GM12875 (cell line): ENCODE results near the gene BTBD2.

Experiments
- H3K4me3 ChIP-seq: one replicate; pipeline ENCODE4 v1.5.1; 2011; ENCODE audit warnings: low read depth, low read length, control low read depth
- TF ChIP-seq, protein P1 (sequence below): IDR thresholded peaks from 2 replicates; pipeline ENCODE4 v1.5.1; 2011; ENCODE audit warnings: low read depth, mild to moderate bottlenecking, control low read depth, inconsistent platforms, low read length, moderate library complexity, borderline replicate concordance; ENCODE audit not compliant: insufficient read depth

BTBD2 gene

DNA sequence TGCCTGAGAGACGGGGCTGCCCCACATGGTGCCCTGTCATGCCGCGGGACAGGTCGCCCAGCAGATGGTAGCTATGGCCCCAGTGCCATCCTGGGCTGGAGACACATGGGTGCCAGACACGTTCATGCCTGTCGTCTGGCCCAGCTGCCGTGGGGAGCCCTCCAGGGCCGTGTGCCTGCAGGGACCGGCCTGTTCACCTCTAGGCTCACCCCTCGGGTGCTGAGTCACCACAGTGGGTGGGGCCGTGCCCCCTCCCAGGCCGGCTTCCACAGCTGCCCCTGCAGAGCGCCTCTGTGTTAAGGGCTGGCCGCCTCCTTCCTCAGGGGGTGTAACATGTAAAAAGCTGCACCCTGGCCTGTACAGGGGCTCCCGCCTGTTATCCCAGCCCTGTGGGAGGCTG is 38.4 kb downstream of the BTBD2 start:
- TF ChIP-seq, protein P1, sequence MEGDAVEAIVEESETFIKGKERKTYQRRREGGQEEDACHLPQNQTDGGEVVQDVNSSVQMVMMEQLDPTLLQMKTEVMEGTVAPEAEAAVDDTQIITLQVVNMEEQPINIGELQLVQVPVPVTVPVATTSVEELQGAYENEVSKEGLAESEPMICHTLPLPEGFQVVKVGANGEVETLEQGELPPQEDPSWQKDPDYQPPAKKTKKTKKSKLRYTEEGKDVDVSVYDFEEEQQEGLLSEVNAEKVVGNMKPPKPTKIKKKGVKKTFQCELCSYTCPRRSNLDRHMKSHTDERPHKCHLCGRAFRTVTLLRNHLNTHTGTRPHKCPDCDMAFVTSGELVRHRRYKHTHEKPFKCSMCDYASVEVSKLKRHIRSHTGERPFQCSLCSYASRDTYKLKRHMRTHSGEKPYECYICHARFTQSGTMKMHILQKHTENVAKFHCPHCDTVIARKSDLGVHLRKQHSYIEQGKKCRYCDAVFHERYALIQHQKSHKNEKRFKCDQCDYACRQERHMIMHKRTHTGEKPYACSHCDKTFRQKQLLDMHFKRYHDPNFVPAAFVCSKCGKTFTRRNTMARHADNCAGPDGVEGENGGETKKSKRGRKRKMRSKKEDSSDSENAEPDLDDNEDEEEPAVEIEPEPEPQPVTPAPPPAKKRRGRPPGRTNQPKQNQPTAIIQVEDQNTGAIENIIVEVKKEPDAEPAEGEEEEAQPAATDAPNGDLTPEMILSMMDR: no peak

DNA sequence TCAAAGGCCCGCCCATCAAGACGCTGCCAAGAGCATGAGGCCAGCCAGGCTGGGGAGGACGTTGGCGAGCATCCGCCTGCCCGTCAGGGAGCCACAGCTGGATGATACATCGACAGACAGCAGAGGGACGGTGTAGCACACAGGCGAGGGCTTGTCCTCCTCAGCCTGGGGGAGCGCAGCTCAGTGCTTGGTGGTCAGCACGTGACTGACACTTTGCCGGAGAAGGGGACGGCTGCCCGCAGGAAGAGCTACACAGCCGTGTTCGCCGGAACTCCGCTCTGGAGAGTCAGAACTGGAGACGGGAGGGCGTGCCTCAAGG is 40.4 kb downstream of the BTBD2 start:
- TF ChIP-seq, protein P1: no peak
- H3K4me3 ChIP-seq: no peak overlapping the region

More for the DNA sequence above, 38.4 kb downstream of the BTBD2 start:
- H3K4me3 ChIP-seq: no peak overlapping the region

DNA sequence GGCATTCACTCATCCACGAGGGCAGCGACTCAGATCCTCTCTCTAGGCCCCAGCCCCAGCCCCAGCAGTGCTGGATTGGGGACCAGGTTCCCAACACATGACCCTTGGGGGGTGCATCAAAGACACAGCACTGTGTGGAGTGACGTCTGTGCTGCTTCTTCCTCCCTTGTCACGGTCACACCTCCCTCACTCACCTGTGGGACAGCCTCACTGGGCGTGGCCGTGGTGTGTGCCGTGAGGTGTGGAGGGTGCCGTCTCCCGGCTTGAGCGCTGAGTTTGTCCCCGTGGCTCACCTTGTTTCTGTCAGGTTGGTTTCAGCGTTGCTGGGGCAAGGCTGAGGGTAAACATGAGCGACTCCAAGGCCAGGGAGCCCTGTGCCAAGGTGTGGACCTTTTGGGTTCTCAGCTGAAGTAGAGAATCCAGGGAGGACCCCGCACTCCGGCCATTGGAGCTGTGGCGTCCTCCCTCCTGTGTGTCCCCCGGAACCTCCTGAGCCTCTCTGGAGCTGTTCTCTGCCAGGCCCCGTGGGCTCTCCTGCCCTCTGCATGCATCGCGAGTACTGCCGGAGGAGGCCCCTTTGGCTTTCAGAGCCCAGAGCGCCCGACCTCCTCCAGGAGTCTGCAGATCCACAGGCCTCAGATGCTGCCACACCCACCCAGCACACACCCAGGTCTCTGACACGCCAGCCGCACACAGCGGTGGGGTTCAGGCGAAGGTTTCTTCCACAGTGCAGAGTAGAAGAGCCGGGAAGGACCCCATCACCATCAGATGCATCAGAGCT is 40.9 kb downstream of the BTBD2 start:
- H3K4me3 ChIP-seq: no peak overlapping the region
- TF ChIP-seq, protein P1: no peak

DNA sequence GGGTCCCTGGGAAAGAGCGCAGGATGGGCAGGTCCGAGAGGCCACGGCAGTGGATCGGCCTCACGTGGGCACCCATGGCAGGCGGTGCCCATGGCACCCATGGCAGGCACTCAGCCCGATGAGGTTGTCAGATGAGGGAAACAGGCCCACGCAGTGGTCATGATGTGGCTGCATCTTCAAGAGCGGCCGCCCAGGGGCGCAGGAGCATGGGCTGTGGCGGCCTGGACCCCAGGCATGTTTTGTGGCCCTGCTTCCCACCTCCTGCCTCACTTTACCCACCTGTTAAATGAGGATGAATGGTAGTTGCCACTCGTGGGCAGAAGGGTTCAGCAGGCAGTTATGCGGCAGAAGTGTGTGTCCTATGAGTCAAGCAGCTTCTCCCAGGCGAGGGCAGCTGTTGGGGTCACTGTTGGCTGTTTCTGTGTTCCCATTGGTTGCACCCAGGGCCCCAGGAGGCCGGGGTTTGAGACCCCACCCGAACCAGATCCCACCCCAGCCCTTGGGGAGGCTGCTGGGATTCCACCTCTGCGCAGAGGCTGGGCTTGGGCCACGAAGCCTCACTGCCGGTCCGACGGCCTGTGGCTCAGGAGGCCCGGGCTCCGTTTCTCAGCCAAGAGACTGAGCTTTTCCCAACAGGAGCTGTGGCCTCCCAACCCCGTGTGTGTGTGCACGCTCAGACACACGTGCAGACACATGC is 44.6 kb downstream of the BTBD2 start:
- TF ChIP-seq, protein P1: no peak
- no peak overlapping the region for H3K4me3 ChIP-seq

DNA sequence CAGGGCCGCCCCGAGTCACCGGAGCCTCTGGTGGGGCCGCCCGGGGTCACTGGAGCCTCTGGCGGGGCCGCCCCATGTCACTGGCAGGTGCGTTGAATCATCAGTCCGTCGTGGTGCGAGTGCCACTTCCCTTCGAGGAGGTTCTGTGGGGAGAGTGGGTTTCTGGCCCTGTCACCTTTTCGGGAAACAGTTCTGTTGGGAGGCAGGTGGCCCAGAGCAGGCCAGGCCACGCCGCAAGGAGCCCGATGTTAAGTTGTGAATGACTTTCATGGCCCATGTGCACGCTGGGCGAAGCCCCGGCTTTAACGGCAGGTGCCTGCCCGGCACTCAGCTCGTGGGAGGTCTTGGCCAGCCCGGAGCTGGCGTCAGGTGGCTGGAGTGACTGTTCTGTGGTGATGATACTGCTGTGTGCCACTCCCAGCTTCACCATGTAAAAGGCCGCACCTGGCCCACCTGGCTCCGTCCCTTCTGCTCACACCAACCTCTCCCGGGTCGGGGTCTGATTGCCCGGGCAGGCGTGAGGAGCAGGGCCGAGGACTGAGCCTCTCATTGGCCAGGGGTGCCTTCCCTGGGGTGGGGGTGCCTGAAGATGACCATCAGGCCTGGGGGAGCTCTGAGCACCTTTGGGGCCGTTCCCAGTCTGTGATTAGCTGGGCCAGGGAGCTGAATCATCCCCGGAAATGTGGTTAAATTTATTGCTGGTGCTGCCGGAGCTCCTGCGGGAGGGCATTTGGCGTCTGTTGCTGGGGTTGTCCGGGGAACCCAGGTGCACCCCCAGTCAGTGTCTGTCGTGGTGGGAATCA is 45.3 kb downstream of the BTBD2 start:
- no peak overlapping the region for H3K4me3 ChIP-seq
- TF ChIP-seq, protein P1: no peak

DNA sequence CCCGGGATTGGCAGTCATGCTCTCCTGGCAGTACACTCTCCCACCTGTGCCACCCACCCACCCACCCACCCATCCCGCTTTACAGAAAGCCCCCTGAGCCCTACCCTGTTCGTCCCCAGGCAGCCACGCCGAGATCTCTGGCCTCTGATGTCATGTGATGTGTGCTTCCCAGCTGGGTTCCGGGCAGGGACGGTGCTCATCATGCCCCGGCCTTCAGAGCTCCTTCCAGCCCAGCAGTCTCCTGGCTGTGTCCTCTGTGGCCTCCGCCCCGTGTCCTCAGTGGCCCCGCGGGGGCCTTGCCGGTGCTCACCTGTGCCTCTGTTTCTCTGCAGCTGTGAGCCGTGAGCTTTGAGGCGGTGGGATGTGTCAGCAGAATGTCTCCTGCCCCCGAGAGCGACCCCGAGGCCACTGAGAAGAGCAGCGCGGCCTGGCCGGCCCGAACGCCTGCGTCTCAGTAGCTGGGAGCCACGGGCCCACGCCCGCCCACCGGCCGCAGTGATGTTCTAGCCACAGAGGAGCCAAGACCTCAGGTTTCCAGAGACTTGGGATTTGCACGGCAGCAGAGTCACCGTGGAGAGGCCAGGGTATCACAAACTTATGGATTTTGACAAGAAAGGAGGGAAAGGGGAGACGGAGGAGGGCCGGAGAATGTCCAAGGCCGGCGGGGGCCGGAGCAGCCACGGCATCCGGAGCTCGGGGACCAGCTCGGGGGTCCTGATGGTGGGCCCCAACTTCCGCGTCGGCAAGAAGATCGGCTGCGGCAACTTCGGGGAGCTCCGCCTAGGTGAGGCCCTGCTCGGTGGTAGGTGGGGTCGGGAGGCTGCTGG is 46.1 kb downstream of the BTBD2 start:
- TF ChIP-seq, protein P1: no peak
- no peak overlapping the region for H3K4me3 ChIP-seq
